ENCODE results near the gene TRPM2.
"Not testable (repeated sequence)": the region's sequence is repeated elsewhere in the genome, so short reads cannot be mapped to it uniquely, and the experiment has no call there.

TRPM2 gene

DNA sequence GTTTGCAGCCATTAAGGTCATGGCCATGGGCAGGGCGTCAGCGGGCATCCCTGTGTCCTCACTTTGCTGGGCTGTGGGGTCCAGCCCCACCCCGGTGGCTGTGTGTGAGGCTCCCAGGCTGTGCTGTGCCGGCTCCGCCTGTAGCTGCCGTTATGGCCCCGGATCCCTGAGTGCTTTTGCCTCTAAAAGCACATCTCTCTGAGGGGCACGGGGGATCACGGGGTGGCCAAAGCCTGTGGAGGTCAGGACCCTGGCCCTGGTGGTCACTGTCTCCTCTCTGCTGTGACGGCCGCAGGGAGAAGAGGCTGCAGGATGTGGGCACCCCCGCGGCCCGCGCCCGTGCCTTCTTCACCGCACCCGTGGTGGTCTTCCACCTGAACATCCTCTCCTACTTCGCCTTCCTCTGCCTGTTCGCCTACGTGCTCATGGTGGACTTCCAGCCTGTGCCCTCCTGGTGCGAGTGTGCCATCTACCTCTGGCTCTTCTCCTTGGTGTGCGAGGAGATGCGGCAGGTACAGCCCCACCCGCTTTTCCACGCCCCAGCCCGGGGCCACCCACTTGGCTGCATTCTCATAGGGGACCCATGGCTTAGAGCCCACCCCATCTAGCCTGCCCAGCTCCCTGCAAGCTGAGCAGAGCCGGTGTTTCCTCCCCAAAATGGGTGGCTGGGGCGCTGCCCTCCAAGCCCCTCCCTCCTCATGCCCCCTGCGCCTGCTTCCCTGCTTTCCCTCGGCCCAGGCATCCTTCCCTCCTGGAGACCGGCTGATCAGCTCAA lies 48.2 kb downstream of the TRPM2 start:
- H3K27me3 Mint-ChIP-seq (ENCODE audit: low read depth, poor library complexity): no peaks in the 10 kb centered on the region
- DNase-seq: no peak
- H3K9me3 Mint-ChIP-seq: peaks cover 6% of the 10 kb centered on the region
- no peaks in the 10 kb centered on the region for H3K36me3 Mint-ChIP-seq (ENCODE audit: low read depth)
- TF ChIP-seq, protein P1, sequence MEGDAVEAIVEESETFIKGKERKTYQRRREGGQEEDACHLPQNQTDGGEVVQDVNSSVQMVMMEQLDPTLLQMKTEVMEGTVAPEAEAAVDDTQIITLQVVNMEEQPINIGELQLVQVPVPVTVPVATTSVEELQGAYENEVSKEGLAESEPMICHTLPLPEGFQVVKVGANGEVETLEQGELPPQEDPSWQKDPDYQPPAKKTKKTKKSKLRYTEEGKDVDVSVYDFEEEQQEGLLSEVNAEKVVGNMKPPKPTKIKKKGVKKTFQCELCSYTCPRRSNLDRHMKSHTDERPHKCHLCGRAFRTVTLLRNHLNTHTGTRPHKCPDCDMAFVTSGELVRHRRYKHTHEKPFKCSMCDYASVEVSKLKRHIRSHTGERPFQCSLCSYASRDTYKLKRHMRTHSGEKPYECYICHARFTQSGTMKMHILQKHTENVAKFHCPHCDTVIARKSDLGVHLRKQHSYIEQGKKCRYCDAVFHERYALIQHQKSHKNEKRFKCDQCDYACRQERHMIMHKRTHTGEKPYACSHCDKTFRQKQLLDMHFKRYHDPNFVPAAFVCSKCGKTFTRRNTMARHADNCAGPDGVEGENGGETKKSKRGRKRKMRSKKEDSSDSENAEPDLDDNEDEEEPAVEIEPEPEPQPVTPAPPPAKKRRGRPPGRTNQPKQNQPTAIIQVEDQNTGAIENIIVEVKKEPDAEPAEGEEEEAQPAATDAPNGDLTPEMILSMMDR (IDR thresholded peaks at IDR 0.05): no peak
- H3K4me3 Mint-ChIP-seq: no peak overlapping the region
- H3K27ac Mint-ChIP-seq: no peak overlapping the region
- no peaks in the 10 kb centered on the region for H3K4me1 Mint-ChIP-seq

- TF ChIP-seq, protein P1 (IDR thresholded peaks at IDR 0.05): no peak
- Mint-ChIP-seq H3K27me3 (ENCODE audit: low read depth, poor library complexity) (no peaks in the 10 kb centered on the region), H3K9me3 (peaks cover 12% of the 10 kb centered on the region), H3K36me3 (ENCODE audit: low read depth) (no peaks in the 10 kb centered on the region), H3K4me1 (no peaks in the 10 kb centered on the region), H3K4me3 (no peak overlapping the region), H3K27ac (no peak overlapping the region)
- no peak for DNase-seq
Observed at GRCh38 chr21:44402323-44403105, 49.1 kb downstream of the TRPM2 start.

DNA sequence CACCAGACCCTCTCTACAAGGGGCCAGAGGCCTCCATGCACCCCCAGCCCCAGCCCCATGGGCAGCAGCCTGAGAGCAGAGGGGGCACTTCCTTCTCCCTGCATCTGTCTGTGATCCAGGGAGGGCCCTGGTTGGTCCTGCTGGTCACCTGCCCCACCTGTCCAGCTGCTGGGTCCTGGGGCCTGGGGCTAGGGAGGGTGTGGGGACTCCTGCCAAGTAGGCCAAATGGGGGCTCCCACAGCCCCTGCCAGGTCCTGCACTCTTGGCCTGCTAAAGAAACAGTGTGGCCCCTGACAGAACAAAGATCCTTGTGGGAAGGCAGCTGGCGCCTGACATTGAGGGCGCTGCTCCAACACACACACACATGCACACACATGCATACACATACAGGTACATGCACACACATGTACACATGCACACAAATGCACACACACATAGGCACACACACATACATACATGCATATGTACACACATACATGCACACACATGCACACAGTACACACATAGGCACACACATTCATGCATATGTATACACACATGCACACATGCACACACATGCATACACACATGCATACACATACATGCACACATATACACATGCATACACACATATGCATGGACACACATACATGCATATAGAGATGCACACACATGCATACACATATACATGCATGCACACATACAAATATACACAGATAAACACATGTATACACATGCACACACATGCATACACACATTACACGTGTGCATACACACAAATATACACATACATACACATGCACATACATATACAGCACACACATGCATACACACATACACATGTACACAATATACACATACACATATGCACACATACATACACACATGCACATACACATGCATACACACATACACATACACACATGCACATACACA lies 49.9 kb downstream of the TRPM2 start:
- Mint-ChIP-seq H3K9me3 (peaks cover 21% of the 10 kb centered on the region), H3K4me1 (no peaks in the 10 kb centered on the region)

DNA sequence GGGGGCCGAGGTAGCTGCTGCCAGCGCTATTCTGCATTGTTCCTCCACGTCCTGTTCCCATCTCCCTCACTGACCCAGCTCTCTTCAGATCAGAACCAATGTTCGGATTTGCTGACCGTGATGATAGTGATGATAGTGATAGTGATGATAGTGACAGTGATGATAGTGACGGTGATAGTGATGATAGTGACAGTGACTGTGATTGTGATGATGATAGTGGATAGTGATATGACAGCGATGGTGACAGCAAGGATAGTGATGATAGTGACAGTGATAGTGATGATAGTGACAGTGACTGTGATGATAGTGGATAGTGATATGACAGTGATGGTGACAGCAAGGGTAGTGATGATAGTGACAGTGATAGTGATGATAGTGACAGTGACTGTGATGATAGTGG lies 51.1 kb downstream of the TRPM2 start:
- H3K9me3 Mint-ChIP-seq: peaks cover 31% of the 10 kb centered on the region
- H3K4me1 Mint-ChIP-seq; H3K4me3 Mint-ChIP-seq; H3K27ac Mint-ChIP-seq; H3K27me3 Mint-ChIP-seq (ENCODE audit: low read depth, poor library complexity); DNase-seq; H3K36me3 Mint-ChIP-seq (ENCODE audit: low read depth): not testable (repeated sequence)

More for the DNA sequence above, 49.9 kb downstream of the TRPM2 start:
- no peaks in the 10 kb centered on the region for H3K36me3 Mint-ChIP-seq (ENCODE audit: low read depth)
- TF ChIP-seq, protein P1 (IDR thresholded peaks at IDR 0.05): no peak
- no peak overlapping the region for H3K4me3 Mint-ChIP-seq
- no peaks in the 10 kb centered on the region for H3K27me3 Mint-ChIP-seq (ENCODE audit: low read depth, poor library complexity)
- DNase-seq: no peak
- H3K27ac Mint-ChIP-seq: no peak overlapping the region

GRCh38 chr21:44405091-44405947 lies 51.9 kb downstream of the TRPM2 start:
- Mint-ChIP-seq H3K4me1 (no peaks in the 10 kb centered on the region), H3K36me3 (ENCODE audit: low read depth) (no peaks in the 10 kb centered on the region), H3K4me3 (no peak overlapping the region), H3K27me3 (ENCODE audit: low read depth, poor library complexity) (no peaks in the 10 kb centered on the region), H3K9me3 (peaks cover 31% of the 10 kb centered on the region), H3K27ac (no peak overlapping the region)
- TF ChIP-seq, protein P1 (IDR thresholded peaks at IDR 0.05): no peak
- DNase-seq: no peak

All from nephron progenitor cell (in vitro differentiated cells).